Measurements from ENCODE around the gene P4HA1. TPM values are rescaled to one million over a fixed set of nuclear protein-coding genes. Genes with fewer than 3 reads are reported as not detected.

Gene P4HA1
- total and polyA plus RNA-seq, 11 donors: 18.0 to 71.7 (median 51.0) TPM

DNA sequence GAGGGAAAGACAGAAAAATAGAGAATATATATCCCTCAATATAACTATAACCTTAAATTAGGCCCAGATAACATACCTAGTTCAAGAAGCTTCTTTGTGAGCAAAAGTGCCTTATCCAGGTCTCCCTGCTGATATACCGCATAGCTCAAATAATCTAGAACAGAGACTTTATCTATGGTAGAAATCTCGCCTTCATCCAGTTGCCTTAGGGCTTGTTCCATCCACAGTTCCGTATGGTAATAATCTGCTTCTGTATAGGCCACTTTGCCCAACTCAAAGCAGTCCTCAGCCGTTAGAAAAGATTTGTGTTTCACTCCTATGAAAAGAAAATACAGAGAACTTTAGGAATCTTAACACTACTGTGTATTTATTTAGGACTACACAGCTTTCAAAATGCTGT lies 43.4 kb downstream of the P4HA1 start:
- no peak overlapping the region for H3K4me3 ChIP-seq
- DNase-seq: no peak
- no peaks in the 10 kb centered on the region for H3K27me3 ChIP-seq
- H3K4me1 ChIP-seq: peaks cover 0 to 13% (median 0%) of the 10 kb centered on the region in 12 donors
- 84 to 89% (median 88%) methylated on average over 4 of the region's 4 CpGs for WGBS, 4 donors
- no peak for ATAC-seq
- peaks cover 0 to 98% (median 86%) of the 10 kb centered on the region in 9 donors for H3K36me3 ChIP-seq
- H3K9me3 ChIP-seq: no peaks in the 10 kb centered on the region
- TF ChIP-seq, protein P1, sequence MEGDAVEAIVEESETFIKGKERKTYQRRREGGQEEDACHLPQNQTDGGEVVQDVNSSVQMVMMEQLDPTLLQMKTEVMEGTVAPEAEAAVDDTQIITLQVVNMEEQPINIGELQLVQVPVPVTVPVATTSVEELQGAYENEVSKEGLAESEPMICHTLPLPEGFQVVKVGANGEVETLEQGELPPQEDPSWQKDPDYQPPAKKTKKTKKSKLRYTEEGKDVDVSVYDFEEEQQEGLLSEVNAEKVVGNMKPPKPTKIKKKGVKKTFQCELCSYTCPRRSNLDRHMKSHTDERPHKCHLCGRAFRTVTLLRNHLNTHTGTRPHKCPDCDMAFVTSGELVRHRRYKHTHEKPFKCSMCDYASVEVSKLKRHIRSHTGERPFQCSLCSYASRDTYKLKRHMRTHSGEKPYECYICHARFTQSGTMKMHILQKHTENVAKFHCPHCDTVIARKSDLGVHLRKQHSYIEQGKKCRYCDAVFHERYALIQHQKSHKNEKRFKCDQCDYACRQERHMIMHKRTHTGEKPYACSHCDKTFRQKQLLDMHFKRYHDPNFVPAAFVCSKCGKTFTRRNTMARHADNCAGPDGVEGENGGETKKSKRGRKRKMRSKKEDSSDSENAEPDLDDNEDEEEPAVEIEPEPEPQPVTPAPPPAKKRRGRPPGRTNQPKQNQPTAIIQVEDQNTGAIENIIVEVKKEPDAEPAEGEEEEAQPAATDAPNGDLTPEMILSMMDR (IDR thresholded peaks at IDR 0.05): no peak
- TF ChIP-seq POLR2A (IDR thresholded peaks at IDR 0.05): no peak
- intact Hi-C loops (cut with DNase I): loop anchor here in 1 of 10 donors (5.0 kb wide), 1 partner anchor 79 kb away; no protein-coding TSS in a partner anchor
- H3K27ac ChIP-seq: no peak overlapping the region

DNA sequence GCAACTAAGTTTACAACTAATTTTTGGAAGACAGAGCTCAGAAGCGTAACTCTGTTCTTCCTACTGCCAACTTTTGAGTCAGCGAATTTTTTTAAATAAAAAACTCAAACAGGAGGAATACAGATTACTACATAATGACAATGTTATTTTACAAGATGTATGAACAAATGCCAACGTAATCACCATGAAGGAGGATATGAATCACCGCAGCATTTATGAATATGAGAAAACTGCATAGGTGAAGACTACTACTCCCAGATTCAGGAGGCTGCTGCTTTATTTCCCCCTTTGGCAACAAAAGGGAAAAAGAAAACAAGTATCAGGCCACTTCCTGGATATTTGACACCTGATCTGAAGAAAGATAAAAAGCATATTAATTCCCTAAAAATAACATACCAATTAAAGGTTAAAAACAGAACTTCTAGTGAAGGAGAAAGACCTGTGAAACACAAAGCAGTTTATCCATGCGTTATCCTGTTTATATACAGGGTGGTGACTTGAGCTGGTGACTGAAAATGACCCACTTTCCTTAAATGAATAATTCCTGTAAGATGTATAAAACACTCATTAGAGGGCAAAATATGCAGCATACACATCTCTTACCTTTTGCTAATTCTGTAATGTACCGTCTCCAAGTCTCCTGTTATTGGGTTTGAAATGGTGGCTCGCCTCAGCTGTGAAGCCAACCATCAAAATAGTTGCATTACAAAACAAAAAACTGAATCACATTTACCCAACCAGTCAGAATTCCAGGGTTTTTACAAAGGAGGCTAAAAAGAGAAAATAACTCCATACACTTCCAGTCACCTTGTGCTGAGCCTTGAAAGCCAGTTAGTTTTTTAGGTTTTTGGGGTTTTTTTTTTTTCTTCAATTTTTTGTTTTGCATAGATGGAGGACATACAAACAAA lies 52.0 kb downstream of the P4HA1 start:
- intact Hi-C loops (cut with DNase I): no loop called here
- Histone ChIP-seq H3K9me3 (no peaks in the 10 kb centered on the region), H3K4me1 (peaks cover 0 to 19% (median 2%) of the 10 kb centered on the region in 12 donors), H3K27ac (peak overlapping the region in 6 of 12 donors; percentile 0 to 53 (median 18)), H3K4me3 (no peak overlapping the region), H3K27me3 (no peaks in the 10 kb centered on the region), H3K36me3 (peaks cover 0 to 98% (median 85%) of the 10 kb centered on the region in 9 donors)
- no peak for TF ChIP-seq POLR2A (IDR thresholded peaks at IDR 0.05)
- TF ChIP-seq, protein P1 (IDR thresholded peaks at IDR 0.05): no peak
- ATAC-seq (peak in 3 of 4 donors; percentile 38 to 65 (median 56)), DNase-seq (no peak)
- WGBS, 4 donors: 67 to 72% (median 70%) methylated on average over 7 of the region's 7 CpGs

DNA sequence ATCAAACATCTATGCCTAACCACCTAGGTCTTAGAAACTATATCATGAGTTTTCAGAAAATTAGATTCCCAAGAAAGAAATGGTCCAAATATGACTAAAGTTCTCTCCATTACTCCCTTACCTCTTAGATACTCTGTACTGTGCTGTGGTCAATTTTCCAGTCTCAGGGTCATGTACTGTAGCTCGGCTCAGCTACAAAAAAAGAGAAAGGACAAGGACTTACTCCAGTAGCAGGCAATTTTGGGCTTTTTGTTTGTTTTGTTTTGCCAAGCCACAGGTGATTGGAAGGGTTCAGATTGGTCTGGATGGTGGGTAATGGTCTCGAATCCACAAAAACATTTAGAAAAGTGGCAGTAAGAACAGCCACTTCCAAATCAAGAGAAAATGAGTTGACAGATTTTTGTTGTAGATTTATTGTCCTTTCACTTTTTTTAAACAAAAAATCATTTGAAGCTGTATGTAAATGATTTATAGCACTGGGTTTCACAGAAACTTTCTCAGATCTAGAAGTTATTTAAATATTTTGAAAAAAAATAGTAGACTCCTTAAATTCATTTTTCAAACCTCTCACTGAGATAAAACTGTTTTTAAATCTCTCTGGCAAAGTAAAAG lies 52.8 kb downstream of the P4HA1 start:
- H3K4me1 ChIP-seq: peaks cover 0 to 19% (median 2%) of the 10 kb centered on the region in 12 donors
- H3K27me3 ChIP-seq: no peaks in the 10 kb centered on the region
- 91 to 95% (median 93%) methylated on average over 2 of the region's 2 CpGs for WGBS, 4 donors
- DNase-seq (no peak), ATAC-seq (no peak)
- TF ChIP-seq, protein P1 (IDR thresholded peaks at IDR 0.05): no peak
- TF ChIP-seq POLR2A (IDR thresholded peaks at IDR 0.05): no peak
- H3K27ac ChIP-seq: peak overlapping the region in 5 of 12 donors; percentile 0 to 53 (median 33)
- H3K36me3 ChIP-seq: peaks cover 0 to 98% (median 78%) of the 10 kb centered on the region in 9 donors
- no peaks in the 10 kb centered on the region for H3K9me3 ChIP-seq
- intact Hi-C loops (cut with DNase I): no loop called here
- H3K4me3 ChIP-seq: no peak overlapping the region

DNA sequence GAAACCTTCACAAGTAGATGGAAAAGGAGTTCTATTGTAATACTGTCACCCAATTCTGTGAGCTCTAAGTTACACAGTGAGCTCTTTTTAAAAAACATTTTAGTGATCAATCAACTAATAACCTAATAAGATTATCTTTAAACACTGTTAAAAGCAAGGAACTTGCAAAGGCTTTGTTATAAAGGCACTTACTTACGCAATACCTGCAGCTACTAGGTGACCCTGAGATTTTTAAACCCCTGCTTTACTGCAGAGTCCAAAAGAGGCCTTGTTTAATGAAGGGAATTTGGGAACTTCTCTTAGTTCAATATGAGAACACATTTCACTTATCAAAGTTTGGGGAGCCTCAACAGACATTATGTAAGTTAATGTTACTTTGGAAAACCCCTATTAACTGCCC lies 53.3 kb downstream of the P4HA1 start:
- Histone ChIP-seq H3K9me3 (no peaks in the 10 kb centered on the region), H3K27ac (no peak overlapping the region), H3K27me3 (no peaks in the 10 kb centered on the region), H3K4me3 (no peak overlapping the region), H3K36me3 (peaks cover 0 to 95% (median 73%) of the 10 kb centered on the region in 9 donors), H3K4me1 (peaks cover 0 to 19% (median 2%) of the 10 kb centered on the region in 12 donors)
- WGBS, 4 donors: 97 to 100% (median 99%) methylated on average over 1 of the region's 1 CpG
- DNase-seq: no peak
- TF ChIP-seq, protein P1 (IDR thresholded peaks at IDR 0.05): no peak
- no peak for TF ChIP-seq POLR2A (IDR thresholded peaks at IDR 0.05)
- intact Hi-C loops (cut with DNase I): no loop called here
- no peak for ATAC-seq
